GM06990 (cell line): ENCODE results near the gene ST6GALNAC4.

Source experiments
- DNase-seq: peaks from one replicate; pipeline ENCODE4 v3.0.0-alpha.2; 2011; ENCODE audit not compliant: insufficient read length; ENCODE audit errors: extremely low read depth
- H3K27me3 ChIP-seq: replicated peaks from 2 replicates; pipeline ENCODE4 v1.6.0; 2011; ENCODE audit warnings: low read length; ENCODE audit not compliant: control insufficient read depth, insufficient read depth
- H3K36me3 ChIP-seq: 2 replicates; pipeline ENCODE4 v1.5.1; 2011; ENCODE audit warnings: low read length; ENCODE audit not compliant: control insufficient read depth, insufficient read depth
- H3K4me3 ChIP-seq: replicated peaks from 2 replicates; pipeline ENCODE4 v1.5.1; 2011; ENCODE audit warnings: low read depth, mild to moderate bottlenecking, control low read depth, low read length
- CTCF ChIP-seq: IDR thresholded peaks from 2 replicates; pipeline ENCODE4 v1.5.1; 2011; ENCODE audit warnings: low read length, control low read depth, mild to moderate bottlenecking, inconsistent platforms; ENCODE audit not compliant: insufficient read depth, poor library complexity, severe bottlenecking

ST6GALNAC4 gene

GRCh38 chr9:127930231-127931091, 13.6 kb upstream of the ST6GALNAC4 start, which contains the start of gene PIP5KL1:
Gene PIP5KL1 (minus strand): TSS chr9:127930777. CDS start chr9:127930752, 25 bp downstream.
- peaks cover under 1% of the 10 kb centered on the region; the same call in 1 of the 2 replicates for H3K36me3 ChIP-seq
- TF ChIP-seq CTCF = peak; percentile 7
- H3K27me3 ChIP-seq = no peaks in the 10 kb centered on the region; the same call in 1 of the 2 replicates
- DNase-seq = peak; percentile 85
- peak within 1 kb of the TSS; percentile 63 for H3K4me3 ChIP-seq

- no peak overlapping the region for H3K4me3 ChIP-seq
- TF ChIP-seq CTCF = no peak
- no peaks in the 10 kb centered on the region; the same call in 1 of the 2 replicates for H3K27me3 ChIP-seq
- no peaks in the 10 kb centered on the region for H3K36me3 ChIP-seq
- DNase-seq = no peak
These were observed 12.8 kb upstream of the ST6GALNAC4 start for GRCh38 chr9:127929625-127929979.

GRCh38 chr9:127928676-127929624, 12.1 kb upstream of the ST6GALNAC4 start:
- Histone ChIP-seq H3K36me3 (no peaks in the 10 kb centered on the region), H3K4me3 (no peak overlapping the region), H3K27me3 (no peaks in the 10 kb centered on the region; the same call in 1 of the 2 replicates)
- TF ChIP-seq CTCF = no peak
- DNase-seq = no peak

- Histone ChIP-seq H3K36me3 (no peaks in the 10 kb centered on the region), H3K27me3 (no peaks in the 10 kb centered on the region; the same call in 1 of the 2 replicates), H3K4me3 (no peak overlapping the region)
- no peak for TF ChIP-seq CTCF
- DNase-seq = no peak
These were observed 11.3 kb upstream of the ST6GALNAC4 start for GRCh38 chr9:127927988-127928675.

- DNase-seq = no peak
- Histone ChIP-seq H3K27me3 (no peaks in the 10 kb centered on the region; the same call in 1 of the 2 replicates), H3K36me3 (no peaks in the 10 kb centered on the region), H3K4me3 (peak overlapping the region; percentile 12)
- no peak for TF ChIP-seq CTCF
These were observed 10.6 kb upstream of the ST6GALNAC4 start for GRCh38 chr9:127927201-127927987.
